ENCODE data around the gene NDUFV3. TPM values are rescaled to one million over a fixed set of nuclear protein-coding genes. Genes with fewer than 3 reads are reported as not detected.

NDUFV3 gene
- 10 to 100 TPM; 29.0 to 29.8 TPM for total RNA-seq

DNA sequence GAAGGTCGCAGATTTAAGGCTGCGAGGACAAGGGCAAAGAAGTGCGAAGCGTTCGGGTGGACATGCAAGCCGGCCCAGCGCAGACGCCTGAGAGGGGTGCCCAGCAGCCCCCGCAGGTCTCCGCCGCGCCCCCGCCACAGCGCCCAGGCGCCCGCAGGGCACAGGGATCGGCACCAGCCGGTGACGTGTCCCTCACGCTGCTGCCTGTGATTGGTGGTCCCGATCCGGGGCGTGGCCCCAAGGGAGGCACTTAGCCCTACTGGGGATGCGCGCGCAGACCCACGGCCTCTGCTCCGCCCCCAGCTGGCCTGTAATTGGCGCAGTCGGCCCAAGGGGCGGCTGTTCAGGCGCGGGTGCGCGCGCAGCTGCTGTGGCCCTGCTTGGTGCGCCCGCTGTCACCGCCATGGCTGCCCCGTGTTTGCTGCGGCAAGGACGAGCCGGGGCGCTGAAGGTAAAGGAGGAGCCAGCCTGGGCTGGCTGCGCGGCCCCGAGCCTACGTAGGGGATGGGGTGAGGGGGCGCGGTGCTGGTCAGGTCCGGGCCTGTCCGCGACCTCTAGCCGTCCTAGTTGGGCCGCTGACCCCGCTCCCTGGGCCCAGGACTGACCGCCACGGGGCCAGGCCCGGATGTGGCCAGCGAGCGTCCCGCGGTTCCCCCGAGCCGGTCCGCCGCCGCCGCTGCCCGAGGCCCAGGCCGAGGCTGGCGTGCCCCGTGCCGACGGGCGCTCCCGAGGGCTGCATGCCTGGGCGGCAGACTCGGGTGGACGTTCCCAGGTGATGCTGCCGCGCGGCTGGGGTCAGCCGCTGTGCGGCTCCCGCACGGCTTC lies at the start of gene NDUFV3:
TSS of gene NDUFV3 (plus strand) at position 379 of the 825 bp plus-strand sequence. CDS start at position 404, 25 bp downstream.
- H3K27me3 Mint-ChIP-seq: no peaks in the 10 kb centered on the region
- ATAC-seq (peak; percentile 96), DNase-seq (peak; percentile 100)
- intact Hi-C loops (cut with micrococcal nuclease): no loop called here
- H3K4me1 Mint-ChIP-seq (ENCODE audit: low read depth): peaks cover 11% of the 10 kb centered on the region
- peak within 1 kb of the TSS; percentile 92 for H3K27ac Mint-ChIP-seq
- ChIA-PET CTCF (interaction anchor here (0.7 kb wide), 1 partner anchor 31 kb away, joined by 3 read pairs; no protein-coding TSS in a partner anchor), POLR2A (interaction anchor here (0.7 to 2.3 kb wide), 6 partner anchors 11 to 99 kb away, joined by 3 to 21 read pairs (median 6); partner anchors contain the start of gene WDR4)
- no peak for TF ChIP-seq CTCF (IDR thresholded peaks at IDR 0.05)
- peak within 1 kb of the TSS; percentile 87 for H3K4me3 Mint-ChIP-seq
- no peaks in the 10 kb centered on the region for H3K9me3 Mint-ChIP-seq
- H3K36me3 Mint-ChIP-seq (ENCODE audit: low read depth): peaks cover 10% of the 10 kb centered on the region

DNA sequence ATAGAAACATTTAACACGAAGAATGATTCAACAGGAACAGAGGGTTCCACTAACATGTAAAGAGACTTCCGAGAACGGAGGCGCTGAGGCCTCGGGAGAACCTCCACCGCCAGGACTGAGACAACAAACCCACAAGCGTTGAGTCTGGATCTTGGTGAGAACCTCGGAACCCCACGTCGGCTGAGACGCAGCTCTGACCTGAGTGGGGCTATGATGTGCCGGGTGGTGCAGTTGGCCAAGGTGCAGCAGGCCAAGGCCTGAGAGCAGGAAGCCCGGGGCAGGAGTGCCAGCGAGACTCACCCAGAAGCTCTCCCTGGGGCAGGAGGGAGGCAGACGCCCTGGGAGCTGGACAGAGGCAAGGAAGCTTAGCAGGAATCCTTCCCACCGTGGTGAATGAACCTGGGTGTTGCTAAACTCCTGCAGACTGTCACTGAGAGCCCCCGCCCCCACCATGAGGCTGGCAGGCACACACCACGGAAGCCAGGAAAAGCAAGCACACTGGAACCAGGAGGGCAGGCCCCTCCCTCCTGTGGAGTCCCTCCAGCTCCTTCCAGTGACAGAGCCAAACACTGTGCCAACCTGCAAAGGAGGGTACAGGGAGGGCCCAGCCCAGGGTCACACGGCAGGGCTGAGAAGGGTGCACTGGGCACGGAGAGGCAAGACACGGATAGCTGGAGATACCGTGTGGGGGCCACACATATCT lies 48.5 kb upstream of the NDUFV3 start:
- Mint-ChIP-seq H3K4me3 (no peak overlapping the region), H3K27me3 (no peaks in the 10 kb centered on the region), H3K27ac (no peak overlapping the region), H3K9me3 (no peaks in the 10 kb centered on the region), H3K4me1 (ENCODE audit: low read depth) (peaks cover 8% of the 10 kb centered on the region), H3K36me3 (ENCODE audit: low read depth) (peaks cover 53% of the 10 kb centered on the region)
- CTCF ChIA-PET: no interaction called here
- no peak for TF ChIP-seq CTCF (IDR thresholded peaks at IDR 0.05)
- ATAC-seq: no peak
- no peak for DNase-seq
- intact Hi-C loops (cut with micrococcal nuclease): no loop called here
- POLR2A ChIA-PET: interaction anchor here (1.0 to 1.4 kb wide), 3 partner anchors 8 to 19 kb away, joined by 3 to 5 read pairs (median 3); no protein-coding TSS in a partner anchor

DNA sequence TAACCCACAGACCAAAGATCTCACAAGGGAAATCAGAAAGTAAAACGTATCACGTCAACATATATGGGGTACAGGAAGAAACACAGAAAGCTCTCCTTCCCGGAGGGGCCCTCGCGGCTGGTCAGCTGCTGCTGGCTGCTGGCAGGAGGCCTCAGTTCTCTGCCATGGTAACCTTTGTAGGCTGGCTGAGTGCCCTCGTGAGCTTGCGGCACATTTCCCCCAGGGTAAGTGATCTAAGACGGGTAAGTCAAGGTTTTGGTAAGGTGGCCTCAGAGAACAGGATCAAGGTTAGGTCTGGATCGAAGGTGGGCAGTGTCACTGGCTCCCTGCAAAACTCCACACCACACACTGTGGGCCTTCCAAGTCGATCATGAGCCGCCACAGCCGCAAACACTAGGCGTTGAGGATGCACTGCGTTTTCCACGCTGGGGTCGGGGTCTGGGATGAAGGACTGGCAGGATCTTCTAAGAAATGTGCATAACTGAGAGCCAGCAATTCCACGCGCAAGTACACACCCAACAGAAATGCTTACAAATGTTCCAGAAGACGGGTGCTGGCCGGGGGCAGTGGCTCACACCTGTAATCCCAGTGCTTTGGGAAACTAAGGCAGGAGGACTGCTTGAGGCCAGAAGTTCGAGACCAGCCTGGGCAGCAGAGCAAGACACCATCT lies 47.7 kb upstream of the NDUFV3 start:
- POLR2A ChIA-PET: interaction anchor here (1.1 kb wide), 1 partner anchor 9 kb away, joined by 3 read pairs; no protein-coding TSS in a partner anchor
- intact Hi-C loops (cut with micrococcal nuclease): no loop called here
- no peak for TF ChIP-seq CTCF (IDR thresholded peaks at IDR 0.05)
- H3K9me3 Mint-ChIP-seq: no peaks in the 10 kb centered on the region
- H3K27ac Mint-ChIP-seq: no peak overlapping the region
- ATAC-seq (no peak), DNase-seq (no peak)
- CTCF ChIA-PET: no interaction called here
- H3K4me1 Mint-ChIP-seq (ENCODE audit: low read depth): peaks cover 9% of the 10 kb centered on the region
- H3K4me3 Mint-ChIP-seq: no peak overlapping the region
- H3K36me3 Mint-ChIP-seq (ENCODE audit: low read depth): peaks cover 61% of the 10 kb centered on the region
- H3K27me3 Mint-ChIP-seq: no peaks in the 10 kb centered on the region

GRCh38 chr21:42846221-42846620 lies 46.9 kb upstream of the NDUFV3 start:
- Mint-ChIP-seq H3K4me1 (ENCODE audit: low read depth) (peaks cover 13% of the 10 kb centered on the region), H3K36me3 (ENCODE audit: low read depth) (peaks cover 67% of the 10 kb centered on the region), H3K9me3 (no peaks in the 10 kb centered on the region), H3K27ac (no peak overlapping the region), H3K27me3 (no peaks in the 10 kb centered on the region), H3K4me3 (no peak overlapping the region)
- no peak for TF ChIP-seq CTCF (IDR thresholded peaks at IDR 0.05)
- DNase-seq: no peak
- POLR2A ChIA-PET: no interaction called here
- intact Hi-C loops (cut with micrococcal nuclease): no loop called here
- ATAC-seq: no peak
- CTCF ChIA-PET: no interaction called here

All from activated CD8-positive, alpha-beta T cell treated with anti-CD3 and anti-CD28 coated beads for 36 hours (primary cell).